T-helper 17 cell (primary cell): Measurements from ENCODE around the gene MEFV. TPM values are rescaled to one million over a fixed set of nuclear protein-coding genes. Genes with fewer than 3 reads are reported as not detected.
"Not testable (repeated sequence)": the region's sequence is repeated elsewhere in the genome, so short reads cannot be mapped to it uniquely, and the experiment has no call there.

Experiments
- ATAC-seq: fragments of 150-1000 bp; cut with Tn5 transposase; 2 replicates; pipeline ENCODE4 v1.10.0; 2021; ENCODE audit warnings: mild to moderate bottlenecking, moderate library complexity
- DNase-seq, 3 donors: peaks; one replicate each; pipeline versions ENCODE4 v3.0.0 to v3.0.0-alpha.2; 2020 to 2021
- H3K9me3 ChIP-seq: one replicate; pipeline ENCODE4 v1.7.0; 2013; ENCODE audit warnings: low read length, mild to moderate bottlenecking; ENCODE audit not compliant: control insufficient read depth, poor library complexity, severe bottlenecking
- H3K27ac Mint-ChIP-seq: one replicate; pipeline ENCODE4 v1.8.0; 2022; ENCODE audit warnings: mild to moderate bottlenecking, moderate library complexity, mixed read lengths
- H3K27me3 Mint-ChIP-seq: one replicate; pipeline ENCODE4 v1.8.0; 2022; ENCODE audit warnings: mixed read lengths
- H3K36me3 Mint-ChIP-seq: one replicate; pipeline ENCODE4 v1.8.0; 2022; ENCODE audit warnings: low read depth, mixed read lengths
- H3K4me1 Mint-ChIP-seq: one replicate; pipeline ENCODE4 v1.8.0; 2022; ENCODE audit warnings: mild to moderate bottlenecking, mixed read lengths
- H3K4me3 Mint-ChIP-seq: one replicate; pipeline ENCODE4 v1.8.0; 2022; ENCODE audit warnings: mild to moderate bottlenecking, moderate library complexity, mixed read lengths
- total RNA-seq, 4 donors: library from RNA in 2 of 4; stranded (reverse) in 2 of 4; gene quantifications; one replicate each; pipeline ENCODE4 v1.2.3 and lab custom pipeline; 2022 to 2026

Gene MEFV
- total RNA-seq, 2 donors from 2014 or later, result 0.81 to 2.2 TPM

- H3K27me3 Mint-ChIP-seq, result peaks cover 29% of the 10 kb centered on the region
- H3K4me3 Mint-ChIP-seq, result no peak overlapping the region
- ATAC-seq (no peak), DNase-seq (no peak)
- peaks cover 2% of the 10 kb centered on the region for H3K4me1 Mint-ChIP-seq
- H3K27ac Mint-ChIP-seq, result no peak overlapping the region
- peaks cover 3% of the 10 kb centered on the region for H3K36me3 Mint-ChIP-seq
- H3K9me3 ChIP-seq, result peaks cover 2% of the 10 kb centered on the region
Observed at GRCh38 chr16:3198334-3199072, 57.9 kb downstream of the MEFV start.

- ATAC-seq, H3K4me3 Mint-ChIP-seq, H3K9me3 ChIP-seq, DNase-seq, H3K36me3 Mint-ChIP-seq, H3K27ac Mint-ChIP-seq, H3K4me1 Mint-ChIP-seq: not testable (repeated sequence)
- peaks cover 32% of the 10 kb centered on the region for H3K27me3 Mint-ChIP-seq
Observed at GRCh38 chr16:3197694-3198333, 58.6 kb downstream of the MEFV start.

GRCh38 chr16:3195975-3196374 is 60.5 kb downstream of the MEFV start:
- Mint-ChIP-seq H3K27me3 (peaks cover 45% of the 10 kb centered on the region), H3K36me3 (peaks cover 3% of the 10 kb centered on the region), H3K27ac (no peak overlapping the region), H3K4me1 (peaks cover 7% of the 10 kb centered on the region), H3K4me3 (no peak overlapping the region)
- no peak for DNase-seq
- peaks cover 2% of the 10 kb centered on the region for H3K9me3 ChIP-seq
- no peak for ATAC-seq

- DNase-seq (no peak), ATAC-seq (no peak)
- Mint-ChIP-seq H3K36me3 (peaks cover 3% of the 10 kb centered on the region), H3K27me3 (peaks cover 56% of the 10 kb centered on the region), H3K4me1 (peaks cover 16% of the 10 kb centered on the region), H3K4me3 (no peak overlapping the region), H3K27ac (no peak overlapping the region)
- H3K9me3 ChIP-seq, result peaks cover 2% of the 10 kb centered on the region
Observed at GRCh38 chr16:3194792-3195191, 61.6 kb downstream of the MEFV start.

GRCh38 chr16:3193221-3194212 is 62.9 kb downstream of the MEFV start:
- DNase-seq (no peak), ATAC-seq (no peak)
- Mint-ChIP-seq H3K4me1 (peaks cover 27% of the 10 kb centered on the region), H3K27ac (no peak overlapping the region), H3K36me3 (peaks cover 3% of the 10 kb centered on the region), H3K27me3 (peaks cover 69% of the 10 kb centered on the region), H3K4me3 (no peak overlapping the region)
- peaks cover 2% of the 10 kb centered on the region for H3K9me3 ChIP-seq

GRCh38 chr16:3192476-3193019 is 63.9 kb downstream of the MEFV start:
- Mint-ChIP-seq H3K4me1 (peaks cover 35% of the 10 kb centered on the region), H3K4me3 (no peak overlapping the region)

More at GRCh38 chr16:3192476-3193019, 63.9 kb downstream of the MEFV start:
- ATAC-seq (no peak), DNase-seq (no peak)
- peaks cover 3% of the 10 kb centered on the region for H3K36me3 Mint-ChIP-seq
- H3K9me3 ChIP-seq, result peaks cover 2% of the 10 kb centered on the region
- no peak overlapping the region for H3K27ac Mint-ChIP-seq
- H3K27me3 Mint-ChIP-seq, result peaks cover 72% of the 10 kb centered on the region

Other genes with a start within 250 kb of the MEFV start
- not detected for gene CLDN9, start 243.7 kb downstream of the MEFV start, total RNA-seq
- gene CLDN6, start 238.4 kb downstream of the MEFV start, total RNA-seq, result not detected
- 1 to 10 TPM in 1 of 2 donors, under 1 TPM in 1; 0.92 to 1.3 TPM for gene TNFRSF12A, start 236.3 kb downstream of the MEFV start, total RNA-seq
- gene HCFC1R1, start 232.7 kb downstream of the MEFV start, total RNA-seq, result 10 to 100 TPM; 10.6 to 14.4 TPM
- 10 to 100 TPM; 21.3 to 23.7 TPM for gene THOC6, start 232.6 kb downstream of the MEFV start, total RNA-seq
- gene BICDL2, start 219.7 kb downstream of the MEFV start, total RNA-seq, result not detected
- 1 to 10 TPM; 1.4 to 1.5 TPM for gene MMP25, start 210.1 kb downstream of the MEFV start, total RNA-seq
- gene IL32, start 191.0 kb downstream of the MEFV start, total RNA-seq, result 1,000 to 10,000 TPM; 1,099 to 1,147 TPM
- under 1 TPM; 0.12 to 0.26 TPM for gene ZSCAN10, start 157.3 kb downstream of the MEFV start, total RNA-seq
- not detected for gene ZNF205, start 144.0 kb downstream of the MEFV start, total RNA-seq
- 1 to 10 TPM; 3.1 to 3.4 TPM for gene ZNF213, start 121.6 kb downstream of the MEFV start, total RNA-seq
- not detected for gene OR1F1, start 68.4 kb downstream of the MEFV start, total RNA-seq
- gene ZNF200, start 21.5 kb downstream of the MEFV start, total RNA-seq, result 1 to 10 TPM; 3.2 to 4.8 TPM
- gene ZNF263, start 26.9 kb upstream of the MEFV start, total RNA-seq, result 10 to 100 TPM; 21.2 to 26.4 TPM
- 1 to 10 TPM; 1.9 TPM for gene TIGD7, start 48.8 kb upstream of the MEFV start, total RNA-seq
- 10 to 100 TPM; 26.3 to 28.1 TPM for gene ZNF75A, start 48.9 kb upstream of the MEFV start, total RNA-seq
- not detected for gene OR2C1, start 99.3 kb upstream of the MEFV start, total RNA-seq
- 1 to 10 TPM; 5.9 to 6.3 TPM for gene ZSCAN32, start 144.4 kb upstream of the MEFV start, total RNA-seq
- 1 to 10 TPM; 4.4 to 5.4 TPM for gene ZNF174, start 144.6 kb upstream of the MEFV start, total RNA-seq
- gene ZNF597, start 186.9 kb upstream of the MEFV start, total RNA-seq, result 1 to 10 TPM; 3.0 to 3.2 TPM
- gene NAA60, start 187.0 kb upstream of the MEFV start, total RNA-seq, result 10 to 100 TPM; 34.8 to 44.5 TPM
- gene C16orf90, start 238.9 kb upstream of the MEFV start, total RNA-seq, result not detected
- 10 to 100 TPM; 10.7 to 19.0 TPM for gene CLUAP1, start 244.4 kb upstream of the MEFV start, total RNA-seq